IMR-90 (cell line): ENCODE data around the gene MAMLD1.

Experiments
- BHLHE40 ChIP-seq: fragments of 150-350 bp; IDR thresholded peaks from 2 replicates; pipeline ENCODE4 v1.6.1; 2016; ENCODE audit warnings: mild to moderate bottlenecking, low read depth, low read length
- CTCF ChIP-seq: conservative IDR thresholded peaks from 2 replicates; pipeline ENCODE4 v1.5.1; 2012; ENCODE audit warnings: mild to moderate bottlenecking, low read depth, low read length, improper control_type of control experiment
- POLR2A ChIP-seq: IDR thresholded peaks from 2 replicates; pipeline ENCODE4 v1.6.1; 2012; ENCODE audit warnings: mild to moderate bottlenecking, low read depth, low read length
- RAD21 ChIP-seq: IDR thresholded peaks from 2 replicates; pipeline ENCODE4 v1.6.1; 2012; ENCODE audit warnings: low read length, improper control_type of control experiment
- RCOR1 ChIP-seq: IDR thresholded peaks from 2 replicates; pipeline ENCODE4 v1.6.1; 2012; ENCODE audit warnings: mild to moderate bottlenecking, low read length, improper control_type of control experiment; ENCODE audit not compliant: insufficient replicate concordance
- USF2 ChIP-seq: fragments of 150-350 bp; IDR thresholded peaks from 2 replicates; pipeline ENCODE4 v1.6.1; 2017; ENCODE audit warnings: mild to moderate bottlenecking, antibody characterized with exemption, low read length, low read depth

- TF ChIP-seq POLR2A (no peak), CTCF (no peak), BHLHE40 (no peak), RCOR1 (no peak), USF2 (no peak), RAD21 (no peak)
Observed at GRCh38 chrX:150544835-150545770, 182.0 kb downstream of the MAMLD1 start.
